ENCODE results near the gene SEMA5A.

DNA sequence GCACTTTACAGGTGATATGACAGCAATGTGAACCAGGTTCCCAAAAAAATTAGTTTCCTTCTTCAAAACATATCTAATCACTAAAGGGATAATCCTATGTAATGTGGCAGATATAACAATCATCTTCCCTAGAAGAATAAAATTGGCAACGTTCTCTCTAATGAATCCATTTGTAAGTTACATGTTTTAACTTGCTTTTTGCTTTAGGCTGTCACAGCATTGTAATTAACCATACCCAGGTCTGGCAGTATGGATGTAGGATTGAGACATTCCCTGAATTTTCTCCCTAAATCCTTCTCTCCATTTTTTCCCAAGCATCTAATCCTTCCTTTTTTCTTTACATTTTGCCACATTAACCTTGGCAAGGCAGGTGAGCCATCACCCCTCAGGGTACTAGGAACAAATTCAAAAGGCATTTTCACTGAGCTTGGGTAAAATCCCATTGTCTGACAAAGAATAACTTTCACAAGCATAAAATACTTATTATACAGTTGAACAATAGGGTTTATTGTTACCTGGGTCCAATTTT lies 548.3 kb downstream of the SEMA5A start:
- TF ChIP-seq GATA2 (IDR thresholded peaks at IDR 0.05; ENCODE audit: low read depth, low read length) (no peak), GATA3 (IDR thresholded peaks at IDR 0.05; ENCODE audit: low read depth, low read length) (no peak)

Measured in SH-SY5Y (cell line).